Measurements from ENCODE around the gene STK33. TPM values are rescaled to one million over a fixed set of nuclear protein-coding genes. Genes with fewer than 3 reads are reported as not detected.

The STK33 gene
- total and polyA plus RNA-seq, 2 donors (not counting 1 experiment from before 2014, with no cell fraction given): 1.7 to 3.3 TPM

DNA sequence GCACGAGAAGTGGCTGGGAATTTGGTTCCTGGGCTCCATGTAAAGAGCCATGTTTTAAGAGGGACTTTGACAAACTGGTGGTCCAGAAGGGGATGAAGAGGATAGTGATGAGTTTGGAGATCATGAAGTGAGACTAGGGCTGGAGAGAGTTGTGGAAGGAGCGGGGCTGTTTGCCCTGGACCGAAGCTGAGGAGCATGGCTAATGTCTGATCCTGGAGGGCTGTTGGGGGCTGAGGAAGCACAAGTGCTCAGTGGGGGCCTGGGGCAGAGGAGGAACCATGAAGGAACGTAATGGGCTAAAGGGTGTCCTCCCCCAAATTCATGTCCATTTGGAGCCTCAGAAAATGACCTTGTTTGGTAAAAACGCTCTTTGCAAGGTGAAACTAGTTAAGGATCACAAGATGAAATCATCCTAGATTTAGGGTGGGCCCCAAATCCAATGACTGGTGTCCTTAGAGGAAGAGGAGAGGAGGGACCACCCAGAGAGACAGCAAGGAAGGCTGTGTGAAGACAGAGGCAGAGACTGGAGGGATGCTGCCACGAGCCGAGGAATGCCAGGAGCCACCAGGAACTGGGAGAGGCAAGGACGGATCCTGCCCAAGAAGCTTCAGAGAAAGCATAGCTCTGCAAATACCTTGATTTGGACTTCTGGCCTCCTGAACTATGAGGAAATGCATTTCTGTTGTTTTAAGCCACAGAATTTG is 223.1 kb downstream of the STK33 start:
- no peak for TF ChIP-seq EZH2 (IDR thresholded peaks at IDR 0.05; ENCODE audit: low read length, missing control alignments)
- TF ChIP-seq, protein P1, sequence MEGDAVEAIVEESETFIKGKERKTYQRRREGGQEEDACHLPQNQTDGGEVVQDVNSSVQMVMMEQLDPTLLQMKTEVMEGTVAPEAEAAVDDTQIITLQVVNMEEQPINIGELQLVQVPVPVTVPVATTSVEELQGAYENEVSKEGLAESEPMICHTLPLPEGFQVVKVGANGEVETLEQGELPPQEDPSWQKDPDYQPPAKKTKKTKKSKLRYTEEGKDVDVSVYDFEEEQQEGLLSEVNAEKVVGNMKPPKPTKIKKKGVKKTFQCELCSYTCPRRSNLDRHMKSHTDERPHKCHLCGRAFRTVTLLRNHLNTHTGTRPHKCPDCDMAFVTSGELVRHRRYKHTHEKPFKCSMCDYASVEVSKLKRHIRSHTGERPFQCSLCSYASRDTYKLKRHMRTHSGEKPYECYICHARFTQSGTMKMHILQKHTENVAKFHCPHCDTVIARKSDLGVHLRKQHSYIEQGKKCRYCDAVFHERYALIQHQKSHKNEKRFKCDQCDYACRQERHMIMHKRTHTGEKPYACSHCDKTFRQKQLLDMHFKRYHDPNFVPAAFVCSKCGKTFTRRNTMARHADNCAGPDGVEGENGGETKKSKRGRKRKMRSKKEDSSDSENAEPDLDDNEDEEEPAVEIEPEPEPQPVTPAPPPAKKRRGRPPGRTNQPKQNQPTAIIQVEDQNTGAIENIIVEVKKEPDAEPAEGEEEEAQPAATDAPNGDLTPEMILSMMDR (conservative IDR thresholded peaks at IDR 0.05 in 1 of 2, IDR thresholded peaks at IDR 0.05 in 1 of 2; ENCODE audit: low read depth in 1 of 2, low read length in 2 of 2): no peak
- no peak overlapping the region for H2AFZ ChIP-seq (ENCODE audit: low read length)
- no peaks in the 10 kb centered on the region for H3K79me2 ChIP-seq (ENCODE audit: control insufficient read depth, insufficient read depth, low read length)
- H3K9ac ChIP-seq (ENCODE audit: insufficient read depth, low read length): no peak overlapping the region
- no peaks in the 10 kb centered on the region for H4K20me1 ChIP-seq (ENCODE audit: control insufficient read depth, extremely low read depth, insufficient read depth, low read length)
- H3K27me3 ChIP-seq (ENCODE audit: control insufficient read depth, insufficient read depth, low read length): peaks cover 5% of the 10 kb centered on the region
- no peaks in the 10 kb centered on the region for H3K36me3 ChIP-seq (ENCODE audit: control insufficient read depth, insufficient read depth, low read length)
- H3K27ac ChIP-seq (ENCODE audit: insufficient read depth, low read length): no peak overlapping the region
- no peaks in the 10 kb centered on the region for H3K9me3 ChIP-seq (ENCODE audit: control insufficient read depth, insufficient read depth, low read depth, low read length)
- H3K4me1 ChIP-seq (ENCODE audit: control insufficient read depth, extremely low read depth, insufficient read depth, low read length): no peaks in the 10 kb centered on the region
- H3K4me3 ChIP-seq (replicated peaks in 1 of 4; ENCODE audit: control extremely low read depth in 1 of 4, insufficient read depth in 1 of 4, low read depth in 3 of 4, low read length in 4 of 4): no peak overlapping the region
- DNase-seq (ENCODE audit: low read depth in 2 of 2): no peak
- no peak overlapping the region for H3K4me2 ChIP-seq (ENCODE audit: extremely low read depth, insufficient read depth, low read length)

DNA sequence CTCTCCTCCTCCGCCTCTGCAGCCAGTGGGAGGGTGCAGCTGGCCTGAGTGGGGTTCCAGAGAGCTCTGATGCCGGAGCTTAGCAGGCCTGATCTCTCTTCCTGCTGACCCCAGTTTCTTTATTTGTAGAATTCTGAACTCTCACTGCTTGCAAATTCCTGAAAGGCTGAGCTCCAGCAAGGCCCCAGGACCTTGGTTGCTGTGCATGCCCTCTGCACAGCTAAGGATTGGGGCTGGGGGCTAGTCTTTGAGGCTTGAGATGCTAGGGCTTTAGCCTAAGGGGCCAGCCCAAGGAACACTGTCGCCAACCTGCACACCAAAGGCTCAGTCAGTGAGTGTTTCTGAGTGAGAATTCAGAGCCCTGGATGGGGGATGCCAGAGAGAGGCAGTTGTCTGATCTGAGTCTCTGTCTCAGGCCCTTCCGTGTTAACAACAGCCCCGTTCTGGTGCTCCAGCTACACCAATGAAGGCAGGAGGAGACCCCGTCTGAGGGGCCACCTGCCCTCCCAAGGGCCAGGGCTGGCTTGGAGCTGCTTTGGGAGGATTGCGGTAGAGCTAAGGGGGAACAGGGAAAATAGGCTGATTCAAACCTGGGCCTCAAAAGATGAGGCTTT is 224.3 kb downstream of the STK33 start:
- Histone ChIP-seq H3K36me3 (ENCODE audit: control insufficient read depth, insufficient read depth, low read length) (no peaks in the 10 kb centered on the region), H2AFZ (ENCODE audit: low read length) (no peak overlapping the region)

DNA sequence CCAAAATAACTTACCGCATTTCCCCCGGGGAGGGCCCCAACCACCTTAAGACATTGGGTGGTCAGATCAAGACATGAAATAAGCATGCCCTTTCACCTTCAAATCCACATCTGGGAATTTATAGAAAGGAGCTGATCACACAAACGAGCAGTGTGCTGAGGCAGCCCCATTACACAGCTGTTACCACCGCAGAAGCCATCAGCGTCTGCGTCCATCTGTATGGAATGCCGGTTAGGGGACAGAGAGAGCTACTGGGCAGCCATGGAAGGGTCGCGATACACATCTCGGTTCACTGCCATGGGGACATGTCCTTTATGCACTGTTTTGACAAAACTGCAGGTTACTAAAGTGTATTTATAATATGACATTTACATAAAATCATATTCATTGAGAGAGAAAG is 225.3 kb downstream of the STK33 start:
- H3K4me1 ChIP-seq (ENCODE audit: control insufficient read depth, extremely low read depth, insufficient read depth, low read length): no peaks in the 10 kb centered on the region
- TF ChIP-seq, protein P1 (conservative IDR thresholded peaks at IDR 0.05 in 1 of 2, IDR thresholded peaks at IDR 0.05 in 1 of 2; ENCODE audit: low read depth in 1 of 2, low read length in 2 of 2): no peak
- no peak overlapping the region for H3K4me3 ChIP-seq (replicated peaks in 1 of 4; ENCODE audit: control extremely low read depth in 1 of 4, insufficient read depth in 1 of 4, low read depth in 3 of 4, low read length in 4 of 4)
- no peak overlapping the region for H2AFZ ChIP-seq (ENCODE audit: low read length)
- no peak for DNase-seq (ENCODE audit: low read depth in 2 of 2)
- H3K9ac ChIP-seq (ENCODE audit: insufficient read depth, low read length): no peak overlapping the region
- peaks cover 8% of the 10 kb centered on the region for H3K27me3 ChIP-seq (ENCODE audit: control insufficient read depth, insufficient read depth, low read length)
- no peak overlapping the region for H3K27ac ChIP-seq (ENCODE audit: insufficient read depth, low read length)
- no peaks in the 10 kb centered on the region for H3K79me2 ChIP-seq (ENCODE audit: control insufficient read depth, insufficient read depth, low read length)
- no peak overlapping the region for H3K4me2 ChIP-seq (ENCODE audit: extremely low read depth, insufficient read depth, low read length)
- H3K9me3 ChIP-seq (ENCODE audit: control insufficient read depth, insufficient read depth, low read depth, low read length): no peaks in the 10 kb centered on the region
- H3K36me3 ChIP-seq (ENCODE audit: control insufficient read depth, insufficient read depth, low read length): no peaks in the 10 kb centered on the region
- H4K20me1 ChIP-seq (ENCODE audit: control insufficient read depth, extremely low read depth, insufficient read depth, low read length): no peaks in the 10 kb centered on the region

More for the DNA sequence above, 224.3 kb downstream of the STK33 start:
- no peaks in the 10 kb centered on the region for H4K20me1 ChIP-seq (ENCODE audit: control insufficient read depth, extremely low read depth, insufficient read depth, low read length)
- no peak overlapping the region for H3K4me2 ChIP-seq (ENCODE audit: extremely low read depth, insufficient read depth, low read length)
- H3K9ac ChIP-seq (ENCODE audit: insufficient read depth, low read length): no peak overlapping the region
- no peaks in the 10 kb centered on the region for H3K4me1 ChIP-seq (ENCODE audit: control insufficient read depth, extremely low read depth, insufficient read depth, low read length)
- no peaks in the 10 kb centered on the region for H3K79me2 ChIP-seq (ENCODE audit: control insufficient read depth, insufficient read depth, low read length)
- no peak overlapping the region for H3K27ac ChIP-seq (ENCODE audit: insufficient read depth, low read length)
- TF ChIP-seq EZH2 (IDR thresholded peaks at IDR 0.05; ENCODE audit: low read length, missing control alignments): no peak
- TF ChIP-seq, protein P1 (conservative IDR thresholded peaks at IDR 0.05 in 1 of 2, IDR thresholded peaks at IDR 0.05 in 1 of 2; ENCODE audit: low read depth in 1 of 2, low read length in 2 of 2): no peak
- no peak for DNase-seq (ENCODE audit: low read depth in 2 of 2)
- no peak overlapping the region for H3K4me3 ChIP-seq (replicated peaks in 1 of 4; ENCODE audit: control extremely low read depth in 1 of 4, insufficient read depth in 1 of 4, low read depth in 3 of 4, low read length in 4 of 4)
- H3K9me3 ChIP-seq (ENCODE audit: control insufficient read depth, insufficient read depth, low read depth, low read length): no peaks in the 10 kb centered on the region
- H3K27me3 ChIP-seq (ENCODE audit: control insufficient read depth, insufficient read depth, low read length): peaks cover 5% of the 10 kb centered on the region
